Right kidney (tissue), 1 donor: Measurements from ENCODE around the gene DGKG.

Experiments used
- DNase-seq: peaks from one replicate; pipeline ENCODE4 v3.0.0-alpha.2; 2016

The DGKG gene

GRCh38 chr3:186318135-186318534, 43.9 kb downstream of the DGKG start:
- DNase-seq = no peak

GRCh38 chr3:186317478-186317877, 44.6 kb downstream of the DGKG start:
- no peak for DNase-seq

- DNase-seq = no peak
Observed at GRCh38 chr3:186316666-186317260, 45.3 kb downstream of the DGKG start.

GRCh38 chr3:186315581-186316354, 46.3 kb downstream of the DGKG start:
- no peak for DNase-seq

GRCh38 chr3:186314896-186315295, 47.1 kb downstream of the DGKG start:
- no peak for DNase-seq

GRCh38 chr3:186311441-186311840, 50.6 kb downstream of the DGKG start:
- DNase-seq = no peak

GRCh38 chr3:186308549-186308948, 53.5 kb downstream of the DGKG start:
- DNase-seq = no peak

GRCh38 chr3:186307594-186308221, 54.3 kb downstream of the DGKG start:
- DNase-seq = no peak

GRCh38 chr3:186305286-186305685, 56.7 kb downstream of the DGKG start:
- DNase-seq = no peak

GRCh38 chr3:186303965-186304364, 58.1 kb downstream of the DGKG start:
- DNase-seq = peak; percentile 39

- DNase-seq = no peak
Observed at GRCh38 chr3:186299327-186299726, 62.7 kb downstream of the DGKG start.

GRCh38 chr3:186298876-186299275, 63.2 kb downstream of the DGKG start:
- no peak for DNase-seq

- DNase-seq = no peak
Observed at GRCh38 chr3:186290796-186291195, 71.2 kb downstream of the DGKG start.

- DNase-seq = no peak
Observed at GRCh38 chr3:186287711-186288110, 74.3 kb downstream of the DGKG start.

- no peak for DNase-seq
Observed at GRCh38 chr3:186286114-186286513, 75.9 kb downstream of the DGKG start.

- no peak for DNase-seq
Observed at GRCh38 chr3:186284661-186285060, 77.4 kb downstream of the DGKG start.

- no peak for DNase-seq
Observed at GRCh38 chr3:186284349-186284652, 77.7 kb downstream of the DGKG start.

- DNase-seq = no peak
Observed at GRCh38 chr3:186283651-186284348, 78.2 kb downstream of the DGKG start.

- no peak for DNase-seq
Observed at GRCh38 chr3:186283096-186283495, 78.9 kb downstream of the DGKG start.

GRCh38 chr3:186281176-186281575, 80.9 kb downstream of the DGKG start:
- no peak for DNase-seq

- DNase-seq = no peak
Observed at GRCh38 chr3:186280737-186281136, 81.3 kb downstream of the DGKG start.

GRCh38 chr3:186277268-186277909, 84.6 kb downstream of the DGKG start:
- no peak for DNase-seq

GRCh38 chr3:186275436-186275835, 86.6 kb downstream of the DGKG start:
- no peak for DNase-seq
